HEK293T (cell line): Measurements from ENCODE around the gene FARP2.

Source experiments
- ARNT ChIP-seq: fragments of 450-650 bp; IDR thresholded peaks from 2 replicates; pipeline ENCODE4 v1.6.1; 2017; ENCODE audit warnings: mild to moderate bottlenecking
- BHLHE40 ChIP-seq: fragments of 450-650 bp; IDR thresholded peaks from 2 replicates; pipeline ENCODE4 v1.6.1; 2016; ENCODE audit warnings: mild to moderate bottlenecking, moderate library complexity, borderline replicate concordance
- CTBP1 ChIP-seq: fragments of 450-650 bp; IDR thresholded peaks from 2 replicates; pipeline ENCODE4 v1.6.1; 2016; ENCODE audit warnings: borderline replicate concordance
- FOXA1 ChIP-seq: fragments of 450-650 bp; IDR thresholded peaks from 2 replicates; pipeline ENCODE4 v1.6.1; 2016; ENCODE audit warnings: mild to moderate bottlenecking
- FOXK2 ChIP-seq: fragments of 450-650 bp; IDR thresholded peaks from 2 replicates; pipeline ENCODE4 v1.6.1; 2016; ENCODE audit warnings: mild to moderate bottlenecking
- FOXM1 ChIP-seq: fragments of 450-650 bp; IDR thresholded peaks from 2 replicates; pipeline ENCODE4 v1.6.1; 2017; ENCODE audit warnings: mild to moderate bottlenecking, borderline replicate concordance
- L3MBTL2 ChIP-seq: fragments of 450-650 bp; conservative IDR thresholded peaks from 2 replicates; pipeline ENCODE4 v1.6.1; 2016; ENCODE audit warnings: mild to moderate bottlenecking
- LEF1 ChIP-seq: fragments of 450-650 bp; IDR thresholded peaks from 2 replicates; pipeline ENCODE4 v1.6.1; 2017; ENCODE audit warnings: mild to moderate bottlenecking, borderline replicate concordance
- NFRKB ChIP-seq: fragments of 450-650 bp; IDR thresholded peaks from 2 replicates; pipeline ENCODE4 v1.6.1; 2016; ENCODE audit warnings: mild to moderate bottlenecking, moderate library complexity
- SP1 ChIP-seq: fragments of 450-650 bp; IDR thresholded peaks from 2 replicates; pipeline ENCODE4 v1.6.1; 2017
- SUZ12 ChIP-seq: fragments of 450-650 bp; IDR thresholded peaks from 2 replicates; pipeline ENCODE4 v1.6.1; 2016; ENCODE audit warnings: mild to moderate bottlenecking
- TARDBP ChIP-seq: fragments of 450-650 bp; IDR thresholded peaks from 2 replicates; pipeline ENCODE4 v1.6.1; 2016
- ZNF384 ChIP-seq: fragments of 450-650 bp; IDR thresholded peaks from 2 replicates; pipeline ENCODE4 v1.6.1; 2016

DNA sequence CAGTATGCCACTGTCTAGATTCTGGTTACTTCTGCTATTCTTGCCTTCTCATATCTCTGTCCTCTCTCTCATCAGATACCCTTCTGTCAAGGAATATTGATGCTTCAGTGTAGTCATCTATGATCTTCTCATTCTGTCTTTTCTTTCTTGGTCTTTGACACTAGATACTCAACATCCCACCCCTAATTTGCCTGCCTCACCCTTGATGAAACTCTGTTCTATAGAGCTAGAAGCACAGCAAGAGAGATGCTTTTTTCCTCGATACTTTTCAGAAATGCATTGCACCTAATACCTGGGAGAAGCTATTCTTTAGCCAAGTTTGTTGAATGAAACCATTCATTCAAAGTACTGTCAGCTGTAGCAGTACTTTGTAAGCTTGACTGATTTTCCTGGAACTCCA lies 30.8 kb upstream of the FARP2 start:
- TF ChIP-seq SP1: no peak
- TF ChIP-seq CTBP1: no peak
- TF ChIP-seq FOXA1: no peak
- no peak for TF ChIP-seq LEF1
- no peak for TF ChIP-seq TARDBP
- no peak for TF ChIP-seq SUZ12
- TF ChIP-seq BHLHE40: no peak
- TF ChIP-seq ARNT: no peak
- TF ChIP-seq FOXM1: no peak
- TF ChIP-seq FOXK2: no peak
- TF ChIP-seq NFRKB: no peak
- TF ChIP-seq L3MBTL2: no peak
- TF ChIP-seq ZNF384: no peak
